ENCODE results near the gene MRLN.

MRLN gene

GRCh38 chr10:59705931-59706330, 47.3 kb downstream of the MRLN start:
- DNase-seq (ENCODE audit: low read depth), result no peak

- DNase-seq (ENCODE audit: low read depth), result no peak
Observed at GRCh38 chr10:59704630-59705029, 48.6 kb downstream of the MRLN start.

GRCh38 chr10:59702347-59702746, 50.9 kb downstream of the MRLN start:
- no peak for DNase-seq (ENCODE audit: low read depth)

GRCh38 chr10:59700709-59701108, 52.5 kb downstream of the MRLN start:
- DNase-seq (ENCODE audit: low read depth), result no peak

- DNase-seq (ENCODE audit: low read depth), result no peak
Observed at GRCh38 chr10:59698326-59698725, 54.9 kb downstream of the MRLN start.

- no peak for DNase-seq (ENCODE audit: low read depth)
Observed at GRCh38 chr10:59695637-59696036, 57.6 kb downstream of the MRLN start.

GRCh38 chr10:59694936-59695335, 58.3 kb downstream of the MRLN start:
- DNase-seq (ENCODE audit: low read depth), result no peak

GRCh38 chr10:59692113-59692512, 61.1 kb downstream of the MRLN start:
- DNase-seq (ENCODE audit: low read depth), result no peak

- DNase-seq (ENCODE audit: low read depth), result no peak
Observed at GRCh38 chr10:59688921-59689351, 64.3 kb downstream of the MRLN start.

GRCh38 chr10:59687657-59688056, 65.6 kb downstream of the MRLN start:
- no peak for DNase-seq (ENCODE audit: low read depth)
